Upper lobe of right lung (tissue), 1 donor: ENCODE measurements around the gene PTPRM. TPM values are rescaled to one million over a fixed set of nuclear protein-coding genes. Genes with fewer than 3 reads are reported as not detected.

Experiments used
- ATAC-seq: fragments of 200-7000 bp; cut with Tn5 transposase; one replicate; pipeline ENCODE4 v1.9.1; 2020; ENCODE audit warnings: mild to moderate bottlenecking, moderate library complexity
- DNase-seq: peaks from one replicate; pipeline ENCODE4 v3.0.0-alpha.2; 2020
- H3K27ac ChIP-seq: fragments of 200-600 bp; one replicate; pipeline ENCODE4 v1.8.0; 2022
- H3K27me3 ChIP-seq: fragments of 200-600 bp; one replicate; pipeline ENCODE4 v1.8.0; 2022; ENCODE audit warnings: mild to moderate bottlenecking
- H3K36me3 ChIP-seq: fragments of 200-600 bp; one replicate; pipeline ENCODE4 v1.8.0; 2022
- H3K4me1 ChIP-seq: fragments of 200-600 bp; one replicate; pipeline ENCODE4 v1.8.0; 2022
- H3K4me3 ChIP-seq: fragments of 200-600 bp; one replicate; pipeline ENCODE4 v1.8.0; 2022; ENCODE audit warnings: mild to moderate bottlenecking
- H3K9me3 ChIP-seq: fragments of 200-600 bp; one replicate; pipeline ENCODE4 v1.8.0; 2022
- intact Hi-C: fragments of 100-400 bp; cut with DNase I; formaldehyde crosslinking; loops from one replicate; pipeline ENCODE4 v1.11.0; 2022
- total RNA-seq: library from RNA; stranded (reverse); fragmentation: NEBNext Ultra II Directional; extraction: Animal tissue kit (Norgen Biotek cat#: 25700); gene quantifications from one replicate; pipeline ENCODE4 v1.2.1, GENCODE V29; 2021
- TF ChIP-seq, protein P1 (sequence below): fragments of 200-600 bp; IDR thresholded peaks from one replicate; pipeline ENCODE4 v1.8.0; 2022; ENCODE audit warnings: antibody characterized with exemption
- donor health status: DM: no; HTN: yes; CAD: no; lungs with severe emphysema.

PTPRM gene
- total RNA-seq, 1 donor from 2014 or later: 99.3 TPM

DNA sequence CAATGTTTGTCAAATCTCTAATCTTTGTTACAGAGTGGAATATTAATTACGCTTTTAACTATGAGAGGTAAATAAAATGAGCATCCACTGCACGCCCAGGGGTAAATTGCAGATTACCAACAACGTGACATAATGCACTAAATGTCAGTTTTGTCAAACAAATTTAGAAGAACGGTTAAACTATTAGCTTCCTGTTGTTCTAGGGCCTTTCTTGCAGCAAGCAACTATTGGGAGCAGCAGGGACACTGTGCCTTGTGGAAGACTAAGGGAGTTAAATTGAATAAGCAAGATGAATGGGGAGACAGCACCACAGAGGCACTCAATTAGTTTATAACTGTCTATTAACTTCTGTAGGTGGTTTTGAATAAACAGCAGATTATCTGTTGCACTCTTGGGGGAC is 651.1 kb downstream of the PTPRM start:
- Histone ChIP-seq H3K27ac (no peak overlapping the region), H3K27me3 (no peaks in the 10 kb centered on the region), H3K36me3 (peaks cover 4% of the 10 kb centered on the region), H3K9me3 (no peaks in the 10 kb centered on the region), H3K4me1 (no peaks in the 10 kb centered on the region), H3K4me3 (no peak overlapping the region)
- DNase-seq (no peak), ATAC-seq (no peak)
- TF ChIP-seq, protein P1, sequence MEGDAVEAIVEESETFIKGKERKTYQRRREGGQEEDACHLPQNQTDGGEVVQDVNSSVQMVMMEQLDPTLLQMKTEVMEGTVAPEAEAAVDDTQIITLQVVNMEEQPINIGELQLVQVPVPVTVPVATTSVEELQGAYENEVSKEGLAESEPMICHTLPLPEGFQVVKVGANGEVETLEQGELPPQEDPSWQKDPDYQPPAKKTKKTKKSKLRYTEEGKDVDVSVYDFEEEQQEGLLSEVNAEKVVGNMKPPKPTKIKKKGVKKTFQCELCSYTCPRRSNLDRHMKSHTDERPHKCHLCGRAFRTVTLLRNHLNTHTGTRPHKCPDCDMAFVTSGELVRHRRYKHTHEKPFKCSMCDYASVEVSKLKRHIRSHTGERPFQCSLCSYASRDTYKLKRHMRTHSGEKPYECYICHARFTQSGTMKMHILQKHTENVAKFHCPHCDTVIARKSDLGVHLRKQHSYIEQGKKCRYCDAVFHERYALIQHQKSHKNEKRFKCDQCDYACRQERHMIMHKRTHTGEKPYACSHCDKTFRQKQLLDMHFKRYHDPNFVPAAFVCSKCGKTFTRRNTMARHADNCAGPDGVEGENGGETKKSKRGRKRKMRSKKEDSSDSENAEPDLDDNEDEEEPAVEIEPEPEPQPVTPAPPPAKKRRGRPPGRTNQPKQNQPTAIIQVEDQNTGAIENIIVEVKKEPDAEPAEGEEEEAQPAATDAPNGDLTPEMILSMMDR: no peak
- intact Hi-C loops: no loop called here

DNA sequence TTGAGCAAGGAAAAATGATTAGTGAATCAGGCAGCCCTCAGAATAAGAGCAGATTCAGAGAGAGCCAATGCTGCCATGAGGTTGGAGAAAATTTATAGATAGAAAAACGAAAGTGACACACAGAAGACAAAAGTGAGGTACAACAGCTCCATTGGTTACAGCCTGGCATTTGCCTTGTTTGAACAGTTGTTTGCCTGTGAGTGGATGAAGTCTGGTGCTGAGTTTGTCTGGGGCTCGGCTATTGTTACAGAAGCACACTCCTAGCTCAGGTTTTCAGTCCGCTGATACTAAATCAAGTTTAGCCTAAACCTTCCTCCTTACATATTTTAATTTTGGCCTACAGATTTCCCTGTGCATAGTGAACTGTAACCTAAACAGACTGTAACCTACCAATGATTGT is 654.3 kb downstream of the PTPRM start:
- no peaks in the 10 kb centered on the region for H3K4me1 ChIP-seq
- ATAC-seq: no peak
- no peak overlapping the region for H3K4me3 ChIP-seq
- H3K9me3 ChIP-seq: no peaks in the 10 kb centered on the region
- H3K36me3 ChIP-seq: no peaks in the 10 kb centered on the region
- H3K27ac ChIP-seq: no peak overlapping the region
- DNase-seq: no peak
- intact Hi-C loops: no loop called here
- TF ChIP-seq, protein P1: no peak
- no peaks in the 10 kb centered on the region for H3K27me3 ChIP-seq

DNA sequence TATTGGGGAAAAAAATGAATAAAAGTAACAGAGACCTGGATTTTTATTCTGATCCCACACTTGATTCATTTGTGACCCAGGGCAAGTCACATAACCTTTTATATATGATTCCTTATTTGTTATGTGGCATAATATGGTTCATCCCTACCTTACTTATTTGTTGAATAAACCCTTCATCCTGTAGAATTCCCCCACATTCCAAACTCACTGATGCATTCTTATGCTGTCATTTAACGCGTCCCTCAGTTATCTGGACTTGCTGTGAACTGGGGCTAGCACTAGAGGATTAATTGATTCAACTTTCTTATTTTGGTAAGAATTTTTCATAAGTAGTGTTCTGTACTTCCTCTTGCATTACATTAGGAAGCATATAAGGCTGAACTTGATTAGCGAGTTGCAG is 657.5 kb downstream of the PTPRM start:
- intact Hi-C loops: no loop called here
- TF ChIP-seq, protein P1: no peak

DNA sequence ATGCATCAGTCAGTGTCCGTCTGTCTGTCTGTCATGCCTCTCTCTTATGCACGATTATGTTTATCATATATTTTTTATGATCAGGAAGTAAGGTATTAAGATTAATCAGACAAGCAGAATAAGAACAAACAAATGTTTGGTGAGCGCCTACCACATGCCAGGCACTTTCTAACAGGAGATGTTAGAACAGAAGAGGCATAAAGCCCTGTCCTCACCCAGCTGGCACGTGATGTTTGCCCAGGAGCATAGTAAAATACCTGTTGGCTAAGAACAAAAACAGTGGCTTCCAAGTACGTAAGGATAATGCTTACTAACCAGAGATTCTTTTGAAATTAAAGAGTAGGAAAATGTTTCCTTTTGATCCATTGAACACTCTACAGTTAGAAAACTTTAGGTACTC is 661.9 kb downstream of the PTPRM start:
- H3K27ac ChIP-seq: no peak overlapping the region
- no peak overlapping the region for H3K4me3 ChIP-seq
- no peaks in the 10 kb centered on the region for H3K4me1 ChIP-seq
- H3K36me3 ChIP-seq: no peaks in the 10 kb centered on the region
- ATAC-seq (no peak), DNase-seq (no peak)
- intact Hi-C loops: no loop called here
- no peaks in the 10 kb centered on the region for H3K27me3 ChIP-seq
- TF ChIP-seq, protein P1: no peak
- no peaks in the 10 kb centered on the region for H3K9me3 ChIP-seq

More for the DNA sequence above, 657.5 kb downstream of the PTPRM start:
- ATAC-seq (no peak), DNase-seq (no peak)
- no peaks in the 10 kb centered on the region for H3K9me3 ChIP-seq
- H3K4me3 ChIP-seq: no peak overlapping the region
- no peaks in the 10 kb centered on the region for H3K36me3 ChIP-seq
- H3K27me3 ChIP-seq: no peaks in the 10 kb centered on the region
- H3K4me1 ChIP-seq: no peaks in the 10 kb centered on the region
- no peak overlapping the region for H3K27ac ChIP-seq

DNA sequence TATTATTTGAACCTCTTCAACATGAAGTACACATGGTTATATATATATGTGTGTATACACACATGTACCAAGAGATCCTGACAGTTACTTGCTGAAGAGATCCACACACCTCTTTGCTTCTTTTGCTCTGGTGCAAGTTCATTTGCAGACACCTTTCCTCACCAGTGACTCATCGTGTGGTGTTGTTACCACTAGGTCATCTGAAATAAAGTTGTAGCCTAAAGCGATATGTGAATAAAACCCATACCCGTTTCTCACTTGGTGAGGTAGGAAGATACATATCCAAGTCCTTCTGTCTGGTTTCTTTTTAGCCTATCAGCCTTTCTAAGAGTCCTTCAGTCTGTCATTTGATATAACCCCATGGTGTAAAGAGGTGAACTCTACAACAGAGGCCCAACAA is 662.7 kb downstream of the PTPRM start:
- intact Hi-C loops: no loop called here

More for the DNA sequence above, 662.7 kb downstream of the PTPRM start:
- Histone ChIP-seq H3K27ac (no peak overlapping the region), H3K36me3 (no peaks in the 10 kb centered on the region), H3K27me3 (no peaks in the 10 kb centered on the region), H3K4me3 (no peak overlapping the region), H3K4me1 (no peaks in the 10 kb centered on the region), H3K9me3 (no peaks in the 10 kb centered on the region)
- DNase-seq (no peak), ATAC-seq (no peak)
- TF ChIP-seq, protein P1: no peak
